ENCODE data around the gene FBXO46. TPM values are rescaled to one million over a fixed set of nuclear protein-coding genes. Genes with fewer than 3 reads are reported as not detected.

The FBXO46 gene
- total RNA-seq, 5 donors from 2014 or later (not counting 1 experiment from before 2014, with no cell fraction given): 27.9 to 48.3 (median 38.0) TPM

- peaks cover 7 to 22% of the 10 kb centered on the region in 2 experiments for H3K4me1 ChIP-seq (ENCODE audit: control insufficient read depth in 1 of 2, extremely low read depth in 1 of 2, insufficient read depth in 2 of 2, low read length in 2 of 2)
- H3K4me3 Mint-ChIP-seq: no peak overlapping the region
- H3K4me1 Mint-ChIP-seq: peaks cover 41 to 47% (median 42%) of the 10 kb centered on the region in 3 donors
- ChIA-PET POLR2A (no interaction called here), CTCF (no interaction called here)
- H3K27me3 Mint-ChIP-seq: no peaks in the 10 kb centered on the region
- peaks cover 14% of the 10 kb centered on the region for H3K36me3 Mint-ChIP-seq
- no peak overlapping the region for H3K4me3 ChIP-seq (ENCODE audit: control insufficient read depth in 1 of 2, extremely low read depth in 1 of 2, low read length in 1 of 2)
- H3K9me3 Mint-ChIP-seq: no peaks in the 10 kb centered on the region
- no peak for DNase-seq
- no peak overlapping the region for H3K27ac Mint-ChIP-seq
- WGBS (ENCODE audit: insufficient coverage): 98% methylated on average over 25 of the region's 25 CpGs
- ATAC-seq (replicated peaks in 1 of 4): no peak
- no peaks in the 10 kb centered on the region for H3K27me3 ChIP-seq (replicated peaks in 1 of 2; ENCODE audit: control insufficient read depth in 2 of 2, extremely low read depth in 1 of 2, insufficient read depth in 2 of 2, low read length in 1 of 2)
- H3K27ac ChIP-seq (ENCODE audit: low read length): no peak overlapping the region
- no peaks in the 10 kb centered on the region for H3K9me3 ChIP-seq
- H3K36me3 ChIP-seq (ENCODE audit: control insufficient read depth in 2 of 2, extremely low read depth in 1 of 2, insufficient read depth in 1 of 2, low read length in 1 of 2): peaks cover 19 to 31% of the 10 kb centered on the region in 2 donors
These were observed 18.0 kb downstream of the FBXO46 start for GRCh38 chr19:45712699-45713067.

GRCh38 chr19:45711851-45712698 lies 18.6 kb downstream of the FBXO46 start:
- H3K36me3 ChIP-seq (ENCODE audit: control insufficient read depth in 2 of 2, extremely low read depth in 1 of 2, insufficient read depth in 1 of 2, low read length in 1 of 2): peaks cover 19 to 31% of the 10 kb centered on the region in 2 donors
- no peaks in the 10 kb centered on the region for H3K27me3 Mint-ChIP-seq
- H3K4me3 Mint-ChIP-seq: no peak overlapping the region
- WGBS (ENCODE audit: insufficient coverage): 97% methylated on average over 73 of the region's 76 CpGs
- ChIA-PET CTCF (no interaction called here), POLR2A (no interaction called here)
- peaks cover 36 to 42% (median 37%) of the 10 kb centered on the region in 3 donors for H3K4me1 Mint-ChIP-seq
- H3K27ac Mint-ChIP-seq: no peak overlapping the region
- peaks cover 14% of the 10 kb centered on the region for H3K36me3 Mint-ChIP-seq
- H3K27me3 ChIP-seq (replicated peaks in 1 of 2; ENCODE audit: control insufficient read depth in 2 of 2, extremely low read depth in 1 of 2, insufficient read depth in 2 of 2, low read length in 1 of 2): no peaks in the 10 kb centered on the region
- DNase-seq: no peak
- ATAC-seq (replicated peaks in 1 of 4): no peak
- H3K4me1 ChIP-seq (ENCODE audit: control insufficient read depth in 1 of 2, extremely low read depth in 1 of 2, insufficient read depth in 2 of 2, low read length in 2 of 2): peaks cover 6 to 20% of the 10 kb centered on the region in 2 experiments
- H3K9me3 Mint-ChIP-seq: no peaks in the 10 kb centered on the region
- H3K4me3 ChIP-seq (ENCODE audit: control insufficient read depth in 1 of 2, extremely low read depth in 1 of 2, low read length in 1 of 2): no peak overlapping the region
- H3K27ac ChIP-seq (ENCODE audit: low read length): no peak overlapping the region
- no peaks in the 10 kb centered on the region for H3K9me3 ChIP-seq

- peaks cover 25 to 31% (median 28%) of the 10 kb centered on the region in 3 donors for H3K4me1 Mint-ChIP-seq
- H3K9me3 Mint-ChIP-seq: no peaks in the 10 kb centered on the region
- no peaks in the 10 kb centered on the region for H3K9me3 ChIP-seq
- no peaks in the 10 kb centered on the region for H3K27me3 ChIP-seq (replicated peaks in 1 of 2; ENCODE audit: control insufficient read depth in 2 of 2, extremely low read depth in 1 of 2, insufficient read depth in 2 of 2, low read length in 1 of 2)
- H3K4me1 ChIP-seq (ENCODE audit: control insufficient read depth in 1 of 2, extremely low read depth in 1 of 2, insufficient read depth in 2 of 2, low read length in 2 of 2): peaks cover 0 to 14% of the 10 kb centered on the region in 2 experiments
- peaks cover 19 to 31% of the 10 kb centered on the region in 2 donors for H3K36me3 ChIP-seq (ENCODE audit: control insufficient read depth in 2 of 2, extremely low read depth in 1 of 2, insufficient read depth in 1 of 2, low read length in 1 of 2)
- no peak overlapping the region for H3K27ac ChIP-seq (ENCODE audit: low read length)
- POLR2A ChIA-PET: interaction anchor here (0.6 to 0.7 kb wide), 2 partner anchors 127 to 215 kb away, joined by 4 to 5 read pairs; no protein-coding TSS in a partner anchor
- 60% methylated on average over 1 of the region's 10 CpGs for WGBS (ENCODE audit: insufficient coverage)
- H3K27ac Mint-ChIP-seq: peak overlapping the region in 1 of 2 donors; percentile 78
- no peak overlapping the region for H3K4me3 ChIP-seq (ENCODE audit: control insufficient read depth in 1 of 2, extremely low read depth in 1 of 2, low read length in 1 of 2)
- H3K4me3 Mint-ChIP-seq: no peak overlapping the region
- peaks cover 14% of the 10 kb centered on the region for H3K36me3 Mint-ChIP-seq
- no peaks in the 10 kb centered on the region for H3K27me3 Mint-ChIP-seq
- CTCF ChIA-PET: interaction anchor here in 1 of 2 donors (0.5 kb wide), 1 partner anchor 48 kb away, joined by 3 read pairs; no protein-coding TSS in a partner anchor
- DNase-seq (no peak), ATAC-seq (replicated peaks in 1 of 4) (no peak)
These were observed 20.2 kb downstream of the FBXO46 start for GRCh38 chr19:45710356-45711130.

- ATAC-seq (replicated peaks in 1 of 4): no peak
- peaks cover 0 to 5% of the 10 kb centered on the region in 2 experiments for H3K4me1 ChIP-seq (ENCODE audit: control insufficient read depth in 1 of 2, extremely low read depth in 1 of 2, insufficient read depth in 2 of 2, low read length in 2 of 2)
- Mint-ChIP-seq H3K36me3 (peaks cover 18% of the 10 kb centered on the region), H3K27me3 (no peaks in the 10 kb centered on the region), H3K4me1 (peaks cover 12 to 14% (median 12%) of the 10 kb centered on the region in 3 donors), H3K9me3 (no peaks in the 10 kb centered on the region), H3K4me3 (no peak overlapping the region), H3K27ac (no peak overlapping the region)
- H3K4me3 ChIP-seq (ENCODE audit: control insufficient read depth in 1 of 2, extremely low read depth in 1 of 2, low read length in 1 of 2): no peak overlapping the region
- CTCF ChIA-PET: interaction anchor here in 1 of 2 donors (2.6 kb wide), 1 partner anchor 13 kb away, joined by 9 read pairs; the partner anchor contains the start of gene QPCTL
- no peaks in the 10 kb centered on the region for H3K27me3 ChIP-seq (replicated peaks in 1 of 2; ENCODE audit: control insufficient read depth in 2 of 2, extremely low read depth in 1 of 2, insufficient read depth in 2 of 2, low read length in 1 of 2)
- H3K9me3 ChIP-seq: no peaks in the 10 kb centered on the region
- H3K36me3 ChIP-seq (ENCODE audit: control insufficient read depth in 2 of 2, extremely low read depth in 1 of 2, insufficient read depth in 1 of 2, low read length in 1 of 2): peaks cover 16 to 20% of the 10 kb centered on the region in 2 donors
- POLR2A ChIA-PET: interaction anchor here in 1 of 2 donors (0.6 kb wide), 1 partner anchor 10 kb away, joined by 6 read pairs; no protein-coding TSS in a partner anchor
- DNase-seq: no peak
- WGBS (ENCODE audit: insufficient coverage): 94% methylated on average over 5 of the region's 12 CpGs
- no peak overlapping the region for H3K27ac ChIP-seq (ENCODE audit: low read length)
These were observed 24.8 kb downstream of the FBXO46 start for GRCh38 chr19:45705710-45706415.

GRCh38 chr19:45705115-45705514 lies 25.6 kb downstream of the FBXO46 start:
- Mint-ChIP-seq H3K9me3 (no peaks in the 10 kb centered on the region), H3K4me3 (no peak overlapping the region), H3K27me3 (no peaks in the 10 kb centered on the region), H3K36me3 (peaks cover 13% of the 10 kb centered on the region), H3K27ac (no peak overlapping the region), H3K4me1 (peaks cover 5 to 8% (median 7%) of the 10 kb centered on the region in 3 donors)
- Histone ChIP-seq H3K27me3 (replicated peaks in 1 of 2; ENCODE audit: control insufficient read depth in 2 of 2, extremely low read depth in 1 of 2, insufficient read depth in 2 of 2, low read length in 1 of 2) (no peaks in the 10 kb centered on the region), H3K4me1 (ENCODE audit: control insufficient read depth in 1 of 2, extremely low read depth in 1 of 2, insufficient read depth in 2 of 2, low read length in 2 of 2) (peaks cover 0 to 5% of the 10 kb centered on the region in 2 experiments), H3K27ac (ENCODE audit: low read length) (no peak overlapping the region), H3K9me3 (no peaks in the 10 kb centered on the region), H3K4me3 (ENCODE audit: control insufficient read depth in 1 of 2, extremely low read depth in 1 of 2, low read length in 1 of 2) (no peak overlapping the region), H3K36me3 (ENCODE audit: control insufficient read depth in 2 of 2, extremely low read depth in 1 of 2, insufficient read depth in 1 of 2, low read length in 1 of 2) (peaks cover 13 to 20% of the 10 kb centered on the region in 2 donors)
- WGBS (ENCODE audit: insufficient coverage): 98% methylated on average over 7 of the region's 9 CpGs
- ChIA-PET POLR2A (no interaction called here), CTCF (no interaction called here)
- DNase-seq: no peak
- no peak for ATAC-seq (replicated peaks in 1 of 4)

GRCh38 chr19:45701676-45702075 lies 29.0 kb downstream of the FBXO46 start:
- CTCF ChIA-PET: interaction anchor here in 1 of 2 donors (0.6 kb wide), 1 partner anchor 493 kb away, joined by 3 read pairs; no protein-coding TSS in a partner anchor
- Mint-ChIP-seq H3K27ac (no peak overlapping the region), H3K4me3 (no peak overlapping the region), H3K4me1 (peaks cover 0 to 5% (median 0%) of the 10 kb centered on the region in 3 donors), H3K9me3 (no peaks in the 10 kb centered on the region), H3K36me3 (peaks cover 12% of the 10 kb centered on the region), H3K27me3 (no peaks in the 10 kb centered on the region)
- no peak for DNase-seq
- POLR2A ChIA-PET: no interaction called here
- Histone ChIP-seq H3K36me3 (ENCODE audit: control insufficient read depth in 2 of 2, extremely low read depth in 1 of 2, insufficient read depth in 1 of 2, low read length in 1 of 2) (peaks cover 10 to 19% of the 10 kb centered on the region in 2 donors), H3K9me3 (no peaks in the 10 kb centered on the region), H3K27me3 (replicated peaks in 1 of 2; ENCODE audit: control insufficient read depth in 2 of 2, extremely low read depth in 1 of 2, insufficient read depth in 2 of 2, low read length in 1 of 2) (no peaks in the 10 kb centered on the region), H3K4me1 (ENCODE audit: control insufficient read depth in 1 of 2, extremely low read depth in 1 of 2, insufficient read depth in 2 of 2, low read length in 2 of 2) (peaks cover 0 to under 1% of the 10 kb centered on the region in 2 experiments), H3K4me3 (ENCODE audit: control insufficient read depth in 1 of 2, extremely low read depth in 1 of 2, low read length in 1 of 2) (no peak overlapping the region), H3K27ac (ENCODE audit: low read length) (no peak overlapping the region)
- ATAC-seq (replicated peaks in 1 of 4): no peak
- WGBS (ENCODE audit: insufficient coverage): 80% methylated on average over 1 of the region's 7 CpGs

All from T-cell (primary cell).